HCT116 (cell line): ENCODE results near the gene KRTAP1-3.
"Not testable (repeated sequence)": the region's sequence is repeated elsewhere in the genome, so short reads cannot be mapped to it uniquely, and the experiment has no call there.

Experiments used
- POLR2A ChIP-seq: IDR thresholded peaks from 2 replicates; pipeline ENCODE4 v1.7.0; 2011; ENCODE audit warnings: borderline replicate concordance; ENCODE audit not compliant: insufficient read depth, insufficient read length; ENCODE audit errors: extremely low read depth
- ZFX ChIP-seq: fragments of 450-650 bp; IDR thresholded peaks from 2 replicates; pipeline ENCODE4 v1.6.1; 2017
- TF ChIP-seq, protein P1 (sequence below): IDR thresholded peaks from 2 replicates; pipeline ENCODE4 v1.6.1; 2012; ENCODE audit warnings: low read depth
- TF ChIP-seq, protein P2 (sequence below), 3 experiments: fragments of 200-600 bp in 1 of 3; sonication (generic) in 1 of 3; IDR thresholded peaks in 2 of 3; conservative IDR thresholded peaks in 1 of 3; 2 replicates each; pipeline ENCODE4 v1.5.1; 2012 to 2017; ENCODE audit warnings: low read depth in 2 of 3, low read length in 2 of 3, antibody characterized with exemption in 1 of 3, borderline replicate concordance in 1 of 3, control low read depth in 1 of 3, mild to moderate bottlenecking in 1 of 3, mixed read lengths in 1 of 3, mixed run types in 1 of 3, moderate library complexity in 1 of 3; ENCODE audit not compliant: insufficient read depth in 1 of 3
- TF ChIP-seq, protein P3 (sequence below): IDR thresholded peaks from 2 replicates; pipeline ENCODE4 v1.6.1; 2012
- TF ChIP-seq, protein P4 (sequence below): IDR thresholded peaks from 2 replicates; pipeline ENCODE4 v1.6.1; 2012

DNA sequence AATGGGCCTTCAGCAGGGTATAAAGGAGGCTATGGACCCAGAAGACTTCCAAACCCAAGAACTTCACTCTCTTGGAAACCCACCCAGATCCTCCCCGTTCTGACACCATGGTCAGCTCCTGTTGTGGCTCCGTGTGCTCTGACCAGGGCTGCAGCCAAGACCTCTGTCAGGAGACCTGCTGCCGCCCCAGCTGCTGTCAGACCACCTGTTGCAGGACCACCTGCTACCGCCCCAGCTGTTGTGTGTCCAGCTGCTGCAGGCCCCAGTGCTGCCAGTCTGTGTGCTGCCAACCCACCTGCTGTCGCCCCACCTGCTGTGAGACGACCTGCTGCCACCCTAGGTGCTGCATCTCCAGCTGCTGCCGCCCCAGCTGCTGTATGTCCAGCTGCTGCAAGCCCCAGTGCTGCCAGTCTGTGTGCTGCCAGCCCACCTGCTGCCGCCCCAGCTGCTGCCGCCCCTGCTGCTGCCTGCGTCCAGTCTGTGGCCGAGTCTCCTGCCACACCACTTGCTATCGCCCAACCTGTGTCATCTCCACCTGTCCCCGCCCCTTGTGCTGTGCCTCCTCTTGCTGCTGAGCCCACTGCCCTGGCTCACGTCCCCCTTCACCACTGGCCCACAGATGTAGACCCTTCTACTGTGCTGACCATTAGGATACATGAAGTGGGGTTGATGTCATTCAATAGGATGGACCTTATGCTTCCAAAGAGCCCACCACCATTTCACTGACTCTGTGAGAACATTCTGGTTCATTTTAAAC, 49.6 kb upstream of the KRTAP1-3 start, which contains the start of gene KRTAP4-7:
- TF ChIP-seq, protein P1, sequence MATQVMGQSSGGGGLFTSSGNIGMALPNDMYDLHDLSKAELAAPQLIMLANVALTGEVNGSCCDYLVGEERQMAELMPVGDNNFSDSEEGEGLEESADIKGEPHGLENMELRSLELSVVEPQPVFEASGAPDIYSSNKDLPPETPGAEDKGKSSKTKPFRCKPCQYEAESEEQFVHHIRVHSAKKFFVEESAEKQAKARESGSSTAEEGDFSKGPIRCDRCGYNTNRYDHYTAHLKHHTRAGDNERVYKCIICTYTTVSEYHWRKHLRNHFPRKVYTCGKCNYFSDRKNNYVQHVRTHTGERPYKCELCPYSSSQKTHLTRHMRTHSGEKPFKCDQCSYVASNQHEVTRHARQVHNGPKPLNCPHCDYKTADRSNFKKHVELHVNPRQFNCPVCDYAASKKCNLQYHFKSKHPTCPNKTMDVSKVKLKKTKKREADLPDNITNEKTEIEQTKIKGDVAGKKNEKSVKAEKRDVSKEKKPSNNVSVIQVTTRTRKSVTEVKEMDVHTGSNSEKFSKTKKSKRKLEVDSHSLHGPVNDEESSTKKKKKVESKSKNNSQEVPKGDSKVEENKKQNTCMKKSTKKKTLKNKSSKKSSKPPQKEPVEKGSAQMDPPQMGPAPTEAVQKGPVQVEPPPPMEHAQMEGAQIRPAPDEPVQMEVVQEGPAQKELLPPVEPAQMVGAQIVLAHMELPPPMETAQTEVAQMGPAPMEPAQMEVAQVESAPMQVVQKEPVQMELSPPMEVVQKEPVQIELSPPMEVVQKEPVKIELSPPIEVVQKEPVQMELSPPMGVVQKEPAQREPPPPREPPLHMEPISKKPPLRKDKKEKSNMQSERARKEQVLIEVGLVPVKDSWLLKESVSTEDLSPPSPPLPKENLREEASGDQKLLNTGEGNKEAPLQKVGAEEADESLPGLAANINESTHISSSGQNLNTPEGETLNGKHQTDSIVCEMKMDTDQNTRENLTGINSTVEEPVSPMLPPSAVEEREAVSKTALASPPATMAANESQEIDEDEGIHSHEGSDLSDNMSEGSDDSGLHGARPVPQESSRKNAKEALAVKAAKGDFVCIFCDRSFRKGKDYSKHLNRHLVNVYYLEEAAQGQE: not testable (repeated sequence)
- TF ChIP-seq, protein P2, sequence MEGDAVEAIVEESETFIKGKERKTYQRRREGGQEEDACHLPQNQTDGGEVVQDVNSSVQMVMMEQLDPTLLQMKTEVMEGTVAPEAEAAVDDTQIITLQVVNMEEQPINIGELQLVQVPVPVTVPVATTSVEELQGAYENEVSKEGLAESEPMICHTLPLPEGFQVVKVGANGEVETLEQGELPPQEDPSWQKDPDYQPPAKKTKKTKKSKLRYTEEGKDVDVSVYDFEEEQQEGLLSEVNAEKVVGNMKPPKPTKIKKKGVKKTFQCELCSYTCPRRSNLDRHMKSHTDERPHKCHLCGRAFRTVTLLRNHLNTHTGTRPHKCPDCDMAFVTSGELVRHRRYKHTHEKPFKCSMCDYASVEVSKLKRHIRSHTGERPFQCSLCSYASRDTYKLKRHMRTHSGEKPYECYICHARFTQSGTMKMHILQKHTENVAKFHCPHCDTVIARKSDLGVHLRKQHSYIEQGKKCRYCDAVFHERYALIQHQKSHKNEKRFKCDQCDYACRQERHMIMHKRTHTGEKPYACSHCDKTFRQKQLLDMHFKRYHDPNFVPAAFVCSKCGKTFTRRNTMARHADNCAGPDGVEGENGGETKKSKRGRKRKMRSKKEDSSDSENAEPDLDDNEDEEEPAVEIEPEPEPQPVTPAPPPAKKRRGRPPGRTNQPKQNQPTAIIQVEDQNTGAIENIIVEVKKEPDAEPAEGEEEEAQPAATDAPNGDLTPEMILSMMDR (IDR thresholded peaks at IDR 0.05 in 2 of 3, conservative IDR thresholded peaks at IDR 0.05 in 1 of 3; ENCODE audit: borderline replicate concordance in 1 of 3, insufficient read depth in 1 of 3, low read depth in 2 of 3, low read length in 2 of 3): not testable (repeated sequence)
- not testable (repeated sequence) for TF ChIP-seq POLR2A, ZFX
- TF ChIP-seq, protein P3, sequence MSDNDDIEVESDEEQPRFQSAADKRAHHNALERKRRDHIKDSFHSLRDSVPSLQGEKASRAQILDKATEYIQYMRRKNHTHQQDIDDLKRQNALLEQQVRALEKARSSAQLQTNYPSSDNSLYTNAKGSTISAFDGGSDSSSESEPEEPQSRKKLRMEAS: not testable (repeated sequence)
- TF ChIP-seq, protein P4, sequence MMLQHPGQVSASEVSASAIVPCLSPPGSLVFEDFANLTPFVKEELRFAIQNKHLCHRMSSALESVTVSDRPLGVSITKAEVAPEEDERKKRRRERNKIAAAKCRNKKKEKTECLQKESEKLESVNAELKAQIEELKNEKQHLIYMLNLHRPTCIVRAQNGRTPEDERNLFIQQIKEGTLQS: not testable (repeated sequence)
